ENCODE data around the gene PRTG. TPM values are rescaled to one million over a fixed set of nuclear protein-coding genes. Genes with fewer than 3 reads are reported as not detected.

The PRTG gene
- total RNA-seq, 4 donors from 2014 or later = 0.05 to 2.0 (median 0.65) TPM

DNA sequence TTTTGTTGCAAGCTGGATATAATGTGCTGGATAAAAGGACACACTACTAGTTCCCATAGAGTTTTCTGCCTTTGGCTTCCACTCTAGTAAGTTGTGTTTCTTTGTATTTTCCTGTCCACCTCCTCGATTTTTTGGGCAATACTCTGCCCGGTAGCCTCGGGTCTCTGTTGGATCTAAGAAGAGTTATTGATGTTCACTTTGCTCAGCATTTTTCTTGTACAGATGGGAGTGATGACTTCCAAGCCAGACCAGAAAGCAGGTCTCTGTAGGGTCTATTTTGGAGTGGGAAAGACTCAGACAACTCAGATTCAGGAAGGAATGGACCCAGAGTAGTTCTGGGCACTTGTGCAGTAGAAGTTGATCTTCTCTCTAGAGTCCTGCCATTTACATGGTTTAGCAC is 36.0 kb upstream of the PRTG start:
- ATAC-seq (no peak), DNase-seq (no peak)
- no peaks in the 10 kb centered on the region for H3K27me3 ChIP-seq
- no peak overlapping the region for H3K27ac ChIP-seq
- TF ChIP-seq POLR2A (IDR thresholded peaks at IDR 0.05) = no peak
- TF ChIP-seq, protein P1, sequence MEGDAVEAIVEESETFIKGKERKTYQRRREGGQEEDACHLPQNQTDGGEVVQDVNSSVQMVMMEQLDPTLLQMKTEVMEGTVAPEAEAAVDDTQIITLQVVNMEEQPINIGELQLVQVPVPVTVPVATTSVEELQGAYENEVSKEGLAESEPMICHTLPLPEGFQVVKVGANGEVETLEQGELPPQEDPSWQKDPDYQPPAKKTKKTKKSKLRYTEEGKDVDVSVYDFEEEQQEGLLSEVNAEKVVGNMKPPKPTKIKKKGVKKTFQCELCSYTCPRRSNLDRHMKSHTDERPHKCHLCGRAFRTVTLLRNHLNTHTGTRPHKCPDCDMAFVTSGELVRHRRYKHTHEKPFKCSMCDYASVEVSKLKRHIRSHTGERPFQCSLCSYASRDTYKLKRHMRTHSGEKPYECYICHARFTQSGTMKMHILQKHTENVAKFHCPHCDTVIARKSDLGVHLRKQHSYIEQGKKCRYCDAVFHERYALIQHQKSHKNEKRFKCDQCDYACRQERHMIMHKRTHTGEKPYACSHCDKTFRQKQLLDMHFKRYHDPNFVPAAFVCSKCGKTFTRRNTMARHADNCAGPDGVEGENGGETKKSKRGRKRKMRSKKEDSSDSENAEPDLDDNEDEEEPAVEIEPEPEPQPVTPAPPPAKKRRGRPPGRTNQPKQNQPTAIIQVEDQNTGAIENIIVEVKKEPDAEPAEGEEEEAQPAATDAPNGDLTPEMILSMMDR (IDR thresholded peaks at IDR 0.05 in 4 of 5, conservative IDR thresholded peaks at IDR 0.05 in 1 of 5) = no peak
- H3K9me3 ChIP-seq = no peaks in the 10 kb centered on the region
- H3K36me3 ChIP-seq = no peaks in the 10 kb centered on the region
- H3K4me1 ChIP-seq = no peaks in the 10 kb centered on the region
- intact Hi-C loops (cut with DNase I; ENCODE audit: low total_unique reads) (no loop called here), in situ Hi-C loops (cut with MboI; ENCODE audit: low sequenced_read_pairs in 4 of 4) (no loop called here)
- no peak overlapping the region for H3K4me3 ChIP-seq

DNA sequence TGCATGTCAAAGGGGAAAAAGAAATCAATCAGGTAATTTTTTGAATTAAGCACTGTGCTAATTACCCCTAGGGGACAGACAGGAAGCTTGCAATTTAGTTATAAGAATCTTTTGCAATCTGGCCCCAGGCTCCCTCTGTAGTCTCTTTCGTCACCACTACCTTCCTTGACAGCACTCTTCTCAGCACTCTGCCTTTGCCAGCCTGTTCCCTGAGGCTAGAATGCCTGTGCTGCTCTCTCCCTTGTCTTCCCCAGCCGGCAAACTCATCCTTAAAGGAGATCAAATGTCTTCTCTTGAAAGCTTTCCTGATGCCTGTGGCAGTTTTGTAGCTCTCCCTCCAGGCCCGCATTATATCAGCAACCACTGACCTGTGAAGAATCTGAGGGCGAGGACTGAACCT is 32.4 kb upstream of the PRTG start:
- no peaks in the 10 kb centered on the region for H3K9me3 ChIP-seq
- intact Hi-C loops (cut with DNase I; ENCODE audit: low total_unique reads) (no loop called here), in situ Hi-C loops (cut with MboI; ENCODE audit: low sequenced_read_pairs in 4 of 4) (no loop called here)
- no peaks in the 10 kb centered on the region for H3K36me3 ChIP-seq
- DNase-seq (no peak), ATAC-seq (no peak)
- H3K27me3 ChIP-seq = no peaks in the 10 kb centered on the region
- H3K4me1 ChIP-seq = no peaks in the 10 kb centered on the region
- no peak overlapping the region for H3K27ac ChIP-seq
- TF ChIP-seq, protein P1 (IDR thresholded peaks at IDR 0.05 in 4 of 5, conservative IDR thresholded peaks at IDR 0.05 in 1 of 5) = no peak
- TF ChIP-seq POLR2A (IDR thresholded peaks at IDR 0.05) = no peak
- H3K4me3 ChIP-seq = no peak overlapping the region

DNA sequence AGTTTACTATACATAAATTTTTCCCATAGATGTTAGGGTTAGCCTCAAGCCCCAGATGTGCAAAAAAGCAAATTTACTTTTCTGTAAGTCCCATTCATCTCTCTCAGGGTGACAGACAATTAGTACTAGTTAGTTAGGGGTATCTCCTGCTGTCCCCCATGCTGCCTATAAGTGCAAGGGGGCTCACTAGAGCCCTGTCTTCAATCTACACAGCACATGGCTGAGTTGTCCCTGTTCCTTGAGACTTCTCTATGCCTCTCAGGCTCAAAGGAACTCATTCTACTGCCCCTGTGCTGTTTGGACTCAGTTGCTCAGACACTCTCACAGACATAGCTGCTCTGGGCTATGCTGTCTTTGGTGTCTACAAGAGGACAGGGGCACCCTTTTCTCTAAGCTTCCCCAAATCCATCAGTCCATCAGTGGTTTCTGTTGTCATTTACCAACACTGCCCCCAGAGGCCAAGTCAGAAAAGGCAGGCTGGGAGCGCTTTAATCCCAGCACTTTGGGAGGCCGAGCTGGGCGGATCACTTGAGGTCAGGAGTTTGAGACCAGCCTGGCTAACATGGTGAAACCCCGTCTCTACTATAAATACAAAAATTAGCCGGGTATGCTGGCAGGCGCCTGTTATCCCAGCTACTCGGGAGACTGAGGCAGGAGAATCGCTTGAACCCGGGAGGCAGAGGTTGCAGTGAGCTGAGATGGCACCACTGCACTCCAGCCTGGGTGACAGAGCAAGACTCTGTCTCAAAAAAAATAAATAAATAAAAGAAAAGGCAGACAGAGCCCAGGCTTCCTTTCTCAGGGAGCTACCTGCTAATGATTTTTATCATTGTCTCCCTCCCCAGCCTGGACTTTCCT is 31.4 kb upstream of the PRTG start:
- no peak for TF ChIP-seq POLR2A (IDR thresholded peaks at IDR 0.05)
- TF ChIP-seq, protein P1 (IDR thresholded peaks at IDR 0.05 in 4 of 5, conservative IDR thresholded peaks at IDR 0.05 in 1 of 5) = peak in 4 of 5 experiments; percentile 13 to 64 (median 30)
- intact Hi-C loops (cut with DNase I; ENCODE audit: low total_unique reads) = no loop called here
- Histone ChIP-seq H3K4me3 (no peak overlapping the region), H3K27ac (no peak overlapping the region), H3K9me3 (no peaks in the 10 kb centered on the region), H3K36me3 (no peaks in the 10 kb centered on the region), H3K4me1 (no peaks in the 10 kb centered on the region), H3K27me3 (no peaks in the 10 kb centered on the region)
- in situ Hi-C loops (cut with MboI; ENCODE audit: low sequenced_read_pairs in 4 of 4) = no loop called here
- ATAC-seq (no peak), DNase-seq (no peak)

DNA sequence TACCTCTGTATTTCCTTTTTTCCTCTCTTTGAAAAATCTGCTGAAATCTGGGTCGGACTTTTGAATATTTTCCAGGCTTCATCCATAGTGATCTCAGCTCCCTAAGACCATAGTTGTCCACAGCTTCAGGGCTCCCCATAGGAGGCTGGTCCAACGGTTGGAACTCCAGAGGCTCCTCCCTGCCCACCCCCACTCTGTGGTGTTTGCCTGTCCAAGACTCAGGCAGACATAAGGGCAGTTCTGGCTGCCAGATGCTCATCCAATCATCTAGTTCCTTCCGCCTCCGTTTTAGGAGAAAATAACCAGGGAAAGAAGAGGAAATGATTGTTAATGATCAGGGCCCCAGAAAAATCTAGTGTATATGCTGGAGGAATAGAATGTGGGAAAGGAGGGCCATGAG is 27.9 kb upstream of the PRTG start:
- TF ChIP-seq POLR2A (IDR thresholded peaks at IDR 0.05) = no peak
- TF ChIP-seq, protein P1 (IDR thresholded peaks at IDR 0.05 in 4 of 5, conservative IDR thresholded peaks at IDR 0.05 in 1 of 5) = no peak
- in situ Hi-C loops (cut with MboI; ENCODE audit: low sequenced_read_pairs in 4 of 4) = no loop called here
- Histone ChIP-seq H3K4me3 (no peak overlapping the region), H3K9me3 (no peaks in the 10 kb centered on the region), H3K27me3 (no peaks in the 10 kb centered on the region), H3K36me3 (no peaks in the 10 kb centered on the region), H3K27ac (no peak overlapping the region), H3K4me1 (no peaks in the 10 kb centered on the region)
- ATAC-seq = no peak
- intact Hi-C loops (cut with DNase I; ENCODE audit: low total_unique reads) = no loop called here
- no peak for DNase-seq
